ENCODE data around the gene GRHPR. TPM values are rescaled to one million over a fixed set of nuclear protein-coding genes. Genes with fewer than 3 reads are reported as not detected.
A peak's percentile ranks its signal among the peaks of the same experiment; 100 is the strongest.

The GRHPR gene
- total and polyA plus RNA-seq, 10 of the 15 experiments (the other 5 are each of a cell fraction or from before 2014, with no cell fraction given) = 52.4 to 194 (median 126) TPM

GRCh38 chr9:37379835-37380234 is 42.7 kb upstream of the GRHPR start:
- Histone ChIP-seq H3K79me2 (ENCODE audit: control insufficient read depth, insufficient read depth, low read length) (peaks cover 3% of the 10 kb centered on the region), H3K9me3 (replicated peaks; ENCODE audit: control insufficient read depth, insufficient read depth, low read length) (peaks cover 2% of the 10 kb centered on the region; the same call in 2 of the 3 replicates), H3K36me3 (ENCODE audit: control insufficient read depth in 2 of 2, insufficient read depth in 2 of 2, low read length in 1 of 2) (no peaks in the 10 kb centered on the region), H3K27me3 (replicated peaks in 1 of 2; ENCODE audit: control insufficient read depth in 2 of 2, insufficient read depth in 2 of 2, low read length in 1 of 2) (no peaks in the 10 kb centered on the region), H4K20me1 (ENCODE audit: control insufficient read depth, insufficient read depth) (no peaks in the 10 kb centered on the region), H3K4me1 (ENCODE audit: control insufficient read depth, insufficient read depth, low read length) (peaks cover 87% of the 10 kb centered on the region), H3K9ac (ENCODE audit: control insufficient read depth, insufficient read depth, low read length) (peak overlapping the region; percentile 60), H3K4me2 (ENCODE audit: control insufficient read depth, insufficient read depth) (peak overlapping the region; percentile 44; the same call in 1 of the 2 replicates), H2AFZ (ENCODE audit: control insufficient read depth, low read depth, low read length) (peak overlapping the region; percentile 59), H3K4me3 (no peak overlapping the region; the same call in 1 of the 2 replicates), H3K27ac (ENCODE audit: control insufficient read depth, insufficient read depth) (peak overlapping the region; percentile 92)
- ChIA-PET RAD21 (ENCODE audit: unreplicated experiment) (interaction anchor here (0.8 to 1.2 kb wide), 7 partner anchors 10 to 383 kb away, joined by 3 to 4 read pairs (median 3); no protein-coding TSS in a partner anchor), SMC1A (ENCODE audit: uncharacterized antibody, unreplicated experiment) (interaction anchor here (0.7 to 1.6 kb wide), 4 partner anchors 10 to 31 kb away, joined by 3 to 6 read pairs (median 4); no protein-coding TSS in a partner anchor), CTCF (interaction anchor here (0.6 to 1.4 kb wide), 2 partner anchors 31 to 101 kb away, joined by 3 read pairs; no protein-coding TSS in a partner anchor), POLR2A (interaction anchor here (0.7 to 1.8 kb wide), 4 partner anchors 23 to 382 kb away, joined by 3 to 4 read pairs (median 3); no protein-coding TSS in a partner anchor)
- TF ChIP-seq ZBED1 (IDR thresholded peaks at IDR 0.05; ENCODE audit: borderline replicate concordance) (peak; percentile 16; the same call in 1 of the 2 replicates), POLR2A (IDR thresholded peaks at IDR 0.05; ENCODE audit: low read depth, low read length) (no peak), HDGF (IDR thresholded peaks at IDR 0.05) (peak; percentile 77; the same call in 1 of the 2 replicates)
- no peak for ATAC-seq
- no peak for FAIRE-seq
- intact Hi-C loops (cut with micrococcal nuclease; ENCODE audit: unreplicated experiment) = loop anchor here (2.0 to 10.0 kb wide), 2 partner anchors 85 to 385 kb away; no protein-coding TSS in a partner anchor
- WGBS (ENCODE audit: insufficient coverage, insufficient replicate concordance, low lambda C conversion rate, missing lambda C conversion rate) = 79% methylated on average over 2 of the region's 2 CpGs
- no peak for DNase-seq (ENCODE audit: low read depth, low spot score)
- no TSS peak for BruUV-seq (replicated peaks)
- in situ Hi-C loops (cut with MboI) = no loop called here

GRCh38 chr9:37380570-37380969 is 41.9 kb upstream of the GRHPR start:
- ChIA-PET CTCF (interaction anchor here (0.9 to 4.0 kb wide), 6 partner anchors 10 to 30 kb away, joined by 3 to 18 read pairs (median 8); no protein-coding TSS in a partner anchor), POLR2A (interaction anchor here (1.1 to 3.3 kb wide), 5 partner anchors 8 to 31 kb away, joined by 4 to 46 read pairs (median 11); no protein-coding TSS in a partner anchor), SMC1A (ENCODE audit: uncharacterized antibody, unreplicated experiment) (interaction anchor here (0.8 to 3.6 kb wide), 13 partner anchors 8 to 386 kb away, joined by 3 to 40 read pairs (median 3); no protein-coding TSS in a partner anchor), RAD21 (ENCODE audit: unreplicated experiment) (interaction anchor here (0.6 to 3.4 kb wide), 6 partner anchors 23 to 508 kb away, joined by 3 to 24 read pairs (median 3); no protein-coding TSS in a partner anchor)
- no peak for FAIRE-seq
- peaks cover 2% of the 10 kb centered on the region; the same call in 2 of the 3 replicates for H3K9me3 ChIP-seq (replicated peaks; ENCODE audit: control insufficient read depth, insufficient read depth, low read length)
- no peak overlapping the region for H3K9ac ChIP-seq (ENCODE audit: control insufficient read depth, insufficient read depth, low read length)
- peaks cover 80% of the 10 kb centered on the region for H3K4me1 ChIP-seq (ENCODE audit: control insufficient read depth, insufficient read depth, low read length)
- DNase-seq (ENCODE audit: low read depth, low spot score) = no peak
- H3K4me3 ChIP-seq = no peak overlapping the region
- no peaks in the 10 kb centered on the region for H3K27me3 ChIP-seq (replicated peaks in 1 of 2; ENCODE audit: control insufficient read depth in 2 of 2, insufficient read depth in 2 of 2, low read length in 1 of 2)
- H3K79me2 ChIP-seq (ENCODE audit: control insufficient read depth, insufficient read depth, low read length) = peaks cover 3% of the 10 kb centered on the region
- intact Hi-C loops (cut with micrococcal nuclease; ENCODE audit: unreplicated experiment) = no loop called here
- H3K4me2 ChIP-seq (ENCODE audit: control insufficient read depth, insufficient read depth) = no peak overlapping the region
- in situ Hi-C loops (cut with MboI) = no loop called here
- no peaks in the 10 kb centered on the region for H3K36me3 ChIP-seq (ENCODE audit: control insufficient read depth in 2 of 2, insufficient read depth in 2 of 2, low read length in 1 of 2)
- BruUV-seq (replicated peaks) = no TSS peak
- ATAC-seq = no peak
- no peaks in the 10 kb centered on the region for H4K20me1 ChIP-seq (ENCODE audit: control insufficient read depth, insufficient read depth)
- 75% methylated on average over 9 of the region's 9 CpGs for WGBS (ENCODE audit: insufficient coverage, insufficient replicate concordance, low lambda C conversion rate, missing lambda C conversion rate)
- H2AFZ ChIP-seq (ENCODE audit: control insufficient read depth, low read depth, low read length) = no peak overlapping the region; the same call in 1 of the 2 replicates
- peak overlapping the region; percentile 92; the same call in 1 of the 2 replicates for H3K27ac ChIP-seq (ENCODE audit: control insufficient read depth, insufficient read depth)
- TF ChIP-seq NFXL1 (IDR thresholded peaks at IDR 0.05; ENCODE audit: borderline replicate concordance) = no peak
- TF ChIP-seq JUNB (IDR thresholded peaks at IDR 0.05) = no peak
- TF ChIP-seq ZBED1 (IDR thresholded peaks at IDR 0.05; ENCODE audit: borderline replicate concordance) = peak; percentile 3; the same call in 1 of the 2 replicates
- TF ChIP-seq BMI1 (IDR thresholded peaks at IDR 0.05; ENCODE audit: borderline replicate concordance) = no peak
- TF ChIP-seq CUX1 (IDR thresholded peaks at IDR 0.05; ENCODE audit: insufficient replicate concordance, low read depth, low read length) = no peak
- no peak for TF ChIP-seq MYB (IDR thresholded peaks at IDR 0.05; ENCODE audit: borderline replicate concordance, low read depth, low read length)
- 0 out of 2 replicates have a peak, but pooled peaks have one; percentile 36 for TF ChIP-seq YY1 (IDR thresholded peaks at IDR 0.05; ENCODE audit: low read depth, low read length)
- no peak for TF ChIP-seq BRCA1 (IDR thresholded peaks at IDR 0.05; ENCODE audit: low read depth, low read length)
- peak; percentile 28; the same call in 1 of the 2 replicates for TF ChIP-seq CREM (IDR thresholded peaks at IDR 0.05; ENCODE audit: low read depth)

Measured in GM12878 (cell line).